Measurements from ENCODE around the gene SLC9C1. TPM values are rescaled to one million over a fixed set of nuclear protein-coding genes. Genes with fewer than 3 reads are reported as not detected.
"Not testable (repeated sequence)": the region's sequence is repeated elsewhere in the genome, so short reads cannot be mapped to it uniquely, and the experiment has no call there.

The SLC9C1 gene
- total RNA-seq, 1 donor from 2014 or later = 0.13 TPM

GRCh38 chr3:112200317-112200666 is 93.7 kb downstream of the SLC9C1 start:
- Mint-ChIP-seq H3K36me3 (ENCODE audit: low read depth, unreplicated experiment) (no peaks in the 10 kb centered on the region), H3K4me1 (ENCODE audit: unreplicated experiment) (no peaks in the 10 kb centered on the region), H3K27me3 (ENCODE audit: unreplicated experiment) (no peaks in the 10 kb centered on the region), H3K4me3 (ENCODE audit: unreplicated experiment) (no peak overlapping the region), H3K9me3 (ENCODE audit: unreplicated experiment) (no peaks in the 10 kb centered on the region), H3K27ac (ENCODE audit: unreplicated experiment) (no peak overlapping the region)
- TF ChIP-seq CTCF (IDR thresholded peaks at IDR 0.05; ENCODE audit: unreplicated experiment) = no peak
- DNase-seq (ENCODE audit: low spot score) = no peak

- Mint-ChIP-seq H3K36me3 (ENCODE audit: low read depth, unreplicated experiment) (no peaks in the 10 kb centered on the region), H3K4me3 (ENCODE audit: unreplicated experiment) (no peak overlapping the region), H3K27ac (ENCODE audit: unreplicated experiment) (no peak overlapping the region), H3K4me1 (ENCODE audit: unreplicated experiment) (no peaks in the 10 kb centered on the region), H3K9me3 (ENCODE audit: unreplicated experiment) (no peaks in the 10 kb centered on the region), H3K27me3 (ENCODE audit: unreplicated experiment) (no peaks in the 10 kb centered on the region)
- no peak for DNase-seq (ENCODE audit: low spot score)
- TF ChIP-seq CTCF (IDR thresholded peaks at IDR 0.05; ENCODE audit: unreplicated experiment) = no peak
Measured at GRCh38 chr3:112199622-112200316, 94.2 kb downstream of the SLC9C1 start.

- no peak for DNase-seq (ENCODE audit: low spot score)
- H3K27ac Mint-ChIP-seq (ENCODE audit: unreplicated experiment) = no peak overlapping the region
- no peak overlapping the region for H3K4me3 Mint-ChIP-seq (ENCODE audit: unreplicated experiment)
- TF ChIP-seq CTCF (IDR thresholded peaks at IDR 0.05; ENCODE audit: unreplicated experiment) = no peak
- H3K9me3 Mint-ChIP-seq (ENCODE audit: unreplicated experiment) = no peaks in the 10 kb centered on the region
- no peaks in the 10 kb centered on the region for H3K27me3 Mint-ChIP-seq (ENCODE audit: unreplicated experiment)
- H3K36me3 Mint-ChIP-seq (ENCODE audit: low read depth, unreplicated experiment) = no peaks in the 10 kb centered on the region
- no peaks in the 10 kb centered on the region for H3K4me1 Mint-ChIP-seq (ENCODE audit: unreplicated experiment)
Measured at GRCh38 chr3:112197131-112197530, 96.9 kb downstream of the SLC9C1 start.

- Mint-ChIP-seq H3K4me1 (ENCODE audit: unreplicated experiment) (no peaks in the 10 kb centered on the region), H3K27ac (ENCODE audit: unreplicated experiment) (no peak overlapping the region), H3K4me3 (ENCODE audit: unreplicated experiment) (no peak overlapping the region), H3K36me3 (ENCODE audit: low read depth, unreplicated experiment) (no peaks in the 10 kb centered on the region), H3K27me3 (ENCODE audit: unreplicated experiment) (no peaks in the 10 kb centered on the region), H3K9me3 (ENCODE audit: unreplicated experiment) (no peaks in the 10 kb centered on the region)
- TF ChIP-seq CTCF (IDR thresholded peaks at IDR 0.05; ENCODE audit: unreplicated experiment) = no peak
- DNase-seq (ENCODE audit: low spot score) = no peak
Measured at GRCh38 chr3:112187300-112187699, 106.7 kb downstream of the SLC9C1 start.

- H3K9me3 Mint-ChIP-seq (ENCODE audit: unreplicated experiment); H3K4me1 Mint-ChIP-seq (ENCODE audit: unreplicated experiment); H3K27me3 Mint-ChIP-seq (ENCODE audit: unreplicated experiment); H3K27ac Mint-ChIP-seq (ENCODE audit: unreplicated experiment); H3K36me3 Mint-ChIP-seq (ENCODE audit: low read depth, unreplicated experiment): not testable (repeated sequence)
- H3K4me3 Mint-ChIP-seq (ENCODE audit: unreplicated experiment) = peak overlapping the region; percentile 75
- peak; percentile 35 for DNase-seq (ENCODE audit: low spot score)
Measured at GRCh38 chr3:112185423-112186035, 108.5 kb downstream of the SLC9C1 start.

Data from endothelial cell (in vitro differentiated cells).